ENCODE measurements around the gene TMEM108.
A peak's percentile ranks its signal among the peaks of the same experiment; 100 is the strongest.

TMEM108 gene

DNA sequence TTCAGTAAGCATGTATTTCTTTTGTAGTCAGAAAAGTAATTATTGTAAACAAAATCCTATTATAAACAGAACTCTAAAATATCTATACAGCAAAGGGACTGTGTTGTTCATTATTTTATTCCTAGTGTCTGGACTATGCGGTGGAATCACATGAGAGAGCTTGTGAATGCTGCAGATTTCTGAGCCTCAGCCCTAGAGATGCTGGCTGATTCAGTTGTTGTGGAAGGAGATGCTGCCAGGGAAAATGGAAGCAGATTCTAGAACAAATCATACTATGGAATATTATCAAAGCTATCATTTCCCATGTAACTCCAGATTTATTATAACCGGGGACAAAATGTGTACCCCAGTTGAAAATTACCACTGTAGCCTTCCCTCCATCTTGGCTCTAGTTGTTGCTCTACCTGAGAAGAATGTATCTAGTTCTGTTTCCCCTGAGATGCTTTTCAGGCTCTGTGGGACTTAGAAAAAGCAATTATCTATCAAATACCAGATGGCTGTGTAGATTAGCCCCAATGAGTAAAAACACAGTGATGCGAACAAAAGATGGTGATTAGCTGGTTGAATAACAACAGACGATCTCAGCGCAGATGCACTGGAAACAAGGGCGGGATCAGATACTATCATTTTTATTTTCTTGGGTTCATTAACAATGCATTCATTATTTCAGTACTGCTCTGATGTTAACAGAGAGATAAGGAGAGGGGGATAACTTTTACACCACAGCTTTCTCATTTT, 131.3 kb downstream of the TMEM108 start:
- DNase-seq, result no peak

DNA sequence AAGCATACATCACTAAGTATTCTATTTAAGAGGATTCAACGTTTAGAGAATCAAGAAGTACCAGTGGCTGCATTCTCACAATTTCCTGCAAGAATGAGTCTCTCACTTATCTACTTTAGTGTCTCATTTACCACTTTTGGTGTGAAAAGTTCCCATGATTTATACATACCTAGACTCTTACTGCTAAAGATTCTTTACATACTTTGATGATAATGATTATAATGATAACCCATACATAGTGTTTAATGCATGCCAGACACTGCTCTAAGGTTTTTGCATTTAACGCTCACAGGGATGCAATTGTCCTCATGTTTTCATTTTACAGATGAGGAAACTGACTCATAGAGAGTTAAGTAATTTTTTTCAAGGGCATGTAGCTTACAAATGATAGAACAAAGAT, 133.6 kb downstream of the TMEM108 start:
- DNase-seq, result no peak

DNA sequence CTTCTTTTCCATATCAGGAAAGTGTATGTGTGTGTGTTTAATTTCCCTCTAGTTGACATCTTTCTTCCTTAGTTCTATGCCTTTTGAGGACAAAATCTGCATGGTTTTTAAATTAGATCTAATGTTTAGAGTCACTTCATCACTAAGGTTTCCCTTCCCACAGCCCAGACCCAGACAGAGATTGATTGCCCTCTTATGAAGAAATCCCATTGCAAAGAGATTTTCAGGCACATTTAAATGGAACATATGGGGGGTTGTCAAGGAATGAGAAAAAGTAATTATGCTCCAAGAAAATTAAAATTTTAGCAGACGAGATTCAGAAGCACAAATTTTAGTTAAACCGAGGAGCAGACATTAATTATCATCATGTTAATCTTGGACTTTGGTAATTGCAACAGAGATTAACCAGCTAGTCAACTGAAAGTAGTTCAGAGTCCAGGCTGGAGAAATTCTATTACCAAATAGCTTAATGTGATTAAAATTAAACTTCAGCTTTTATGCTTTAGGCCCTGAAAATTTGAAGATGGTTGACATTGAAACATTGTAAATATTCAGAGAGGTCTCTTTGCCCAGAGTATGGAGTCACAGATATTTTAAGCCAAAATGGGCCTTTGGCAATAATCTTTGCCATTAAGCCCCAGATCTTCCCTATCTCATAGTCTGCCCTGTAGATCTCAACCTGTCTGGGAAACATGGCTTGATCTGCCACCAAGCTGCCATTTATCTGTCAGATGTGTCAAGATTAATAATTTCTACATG, 143.4 kb downstream of the TMEM108 start:
- no peak for DNase-seq

DNA sequence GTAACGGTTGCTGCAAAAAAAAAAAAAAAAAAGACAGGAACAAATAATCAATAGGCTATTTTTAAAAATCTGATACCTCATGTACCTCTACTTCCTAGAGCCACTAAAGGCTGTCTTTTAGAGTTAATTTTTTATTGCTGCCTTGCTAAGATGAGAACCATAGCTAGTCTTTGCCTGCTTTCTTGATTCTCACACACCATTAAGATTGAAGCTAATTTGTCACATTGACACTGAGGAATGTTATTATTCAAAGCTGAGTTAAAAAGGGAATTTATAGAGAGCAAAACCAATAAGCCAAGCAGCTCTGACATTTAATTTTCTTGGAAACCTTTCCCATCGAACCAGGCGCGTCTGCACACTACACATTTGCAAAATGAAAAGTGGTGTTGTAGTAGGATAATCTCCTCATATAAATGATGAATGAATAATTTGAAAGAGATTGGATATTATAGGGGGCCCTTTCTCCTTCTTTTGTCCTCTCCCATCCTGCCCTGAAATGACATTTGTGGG, 149.7 kb downstream of the TMEM108 start:
- DNase-seq, result no peak

DNA sequence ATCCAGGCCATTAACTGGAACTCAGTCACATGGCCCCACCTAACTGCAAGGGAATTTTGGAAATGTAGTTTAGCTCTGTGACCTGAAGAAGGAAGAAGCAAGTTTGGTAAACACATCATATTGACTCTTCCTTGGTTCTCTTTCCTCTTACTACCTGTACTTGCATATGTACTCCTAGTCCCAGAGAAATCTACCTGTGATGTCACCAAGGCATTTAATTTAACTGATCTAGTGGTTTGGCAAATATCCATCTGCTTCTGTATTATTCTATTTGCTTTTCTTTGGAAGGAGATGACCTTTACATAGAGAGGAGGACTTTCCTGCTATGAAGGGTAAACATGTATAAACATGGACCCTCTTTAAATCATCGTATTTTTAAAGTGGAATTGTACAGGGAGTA, 150.8 kb downstream of the TMEM108 start:
- DNase-seq, result no peak

DNA sequence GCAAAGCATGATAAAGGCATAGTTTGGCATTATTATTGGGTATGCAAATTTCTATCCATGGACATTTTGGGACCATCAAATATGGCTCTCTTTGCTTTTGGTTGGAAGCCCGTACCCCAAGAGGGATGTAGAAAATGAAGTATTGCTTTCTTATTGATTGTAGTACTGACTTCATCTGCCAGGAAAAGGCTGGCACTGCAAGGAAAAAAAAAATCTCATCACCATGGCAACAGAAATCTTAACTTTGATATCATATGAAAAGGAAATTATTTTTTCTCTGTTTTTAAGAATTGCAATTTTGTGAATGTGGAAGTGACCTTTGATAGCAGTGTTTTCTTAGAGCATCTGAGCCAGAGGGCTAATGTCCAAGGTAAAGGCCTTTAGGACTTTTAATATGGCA, 151.7 kb downstream of the TMEM108 start:
- no peak for DNase-seq

DNA sequence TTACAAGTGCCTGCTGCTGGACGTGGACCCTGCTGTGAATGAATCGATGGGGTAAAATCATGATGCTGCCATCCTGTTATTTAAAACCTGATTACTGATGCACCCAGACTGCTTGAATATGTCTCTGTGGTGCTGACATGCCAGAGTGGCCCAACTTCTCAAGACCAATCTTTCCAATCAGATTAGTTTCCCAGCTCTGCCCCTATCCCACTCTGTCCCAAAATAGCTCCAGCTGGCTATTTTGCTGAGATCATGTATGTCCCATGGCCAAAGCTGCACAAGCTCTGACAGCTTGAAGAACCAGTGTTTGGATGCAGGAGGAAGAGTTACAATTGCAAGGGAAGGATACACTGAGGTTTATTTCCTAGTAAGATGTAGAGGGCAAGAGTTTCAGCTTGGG, 153.6 kb downstream of the TMEM108 start:
- DNase-seq, result no peak

DNA sequence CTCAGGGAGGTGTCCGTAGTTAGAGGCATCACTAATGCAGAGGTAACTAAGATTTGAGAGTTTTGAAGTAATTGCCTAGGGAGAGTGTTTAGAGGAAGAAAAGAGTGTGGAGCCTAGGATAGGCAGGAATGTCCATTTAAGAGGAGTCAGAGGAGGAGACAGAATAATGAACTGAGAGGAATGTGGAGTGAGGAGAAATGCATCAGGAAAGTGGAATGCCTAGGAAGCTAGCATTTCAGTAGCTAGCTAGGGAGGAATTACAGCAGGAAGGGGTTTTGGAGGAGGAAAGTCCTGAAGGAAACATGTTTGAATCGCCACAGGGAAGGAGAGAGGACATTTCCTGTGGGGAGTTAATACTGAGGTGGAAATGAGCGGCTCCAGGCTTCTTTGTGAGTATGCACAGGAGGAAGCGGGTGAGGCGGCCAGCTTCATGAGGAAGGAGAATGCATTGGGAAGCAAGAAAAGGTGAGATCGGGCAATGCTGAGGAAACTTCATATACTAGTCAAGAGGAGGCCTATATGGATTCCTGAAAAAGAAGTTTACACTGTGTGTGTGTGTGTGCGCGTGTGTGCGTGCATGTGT, 154.3 kb downstream of the TMEM108 start:
- no peak for DNase-seq

DNA sequence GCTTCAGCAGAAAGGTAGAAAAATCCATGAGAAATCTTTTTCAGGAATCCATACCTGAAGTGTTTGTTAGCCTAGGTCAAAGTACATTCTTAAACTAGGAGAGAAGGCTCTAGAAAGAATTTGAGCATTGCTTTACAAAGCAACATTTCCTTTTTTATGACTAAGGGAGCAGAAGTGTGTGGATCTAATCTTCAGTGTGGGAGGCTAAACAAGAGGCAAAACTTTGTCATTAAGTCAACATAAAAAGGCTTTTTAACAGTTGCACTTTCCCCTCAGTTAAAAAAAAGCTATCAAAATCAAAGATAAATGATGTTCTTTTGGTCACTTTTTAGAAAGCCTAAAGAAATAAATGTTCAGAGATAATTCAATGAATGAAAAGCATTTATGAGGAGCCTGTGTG, 154.8 kb downstream of the TMEM108 start:
- no peak for DNase-seq

DNA sequence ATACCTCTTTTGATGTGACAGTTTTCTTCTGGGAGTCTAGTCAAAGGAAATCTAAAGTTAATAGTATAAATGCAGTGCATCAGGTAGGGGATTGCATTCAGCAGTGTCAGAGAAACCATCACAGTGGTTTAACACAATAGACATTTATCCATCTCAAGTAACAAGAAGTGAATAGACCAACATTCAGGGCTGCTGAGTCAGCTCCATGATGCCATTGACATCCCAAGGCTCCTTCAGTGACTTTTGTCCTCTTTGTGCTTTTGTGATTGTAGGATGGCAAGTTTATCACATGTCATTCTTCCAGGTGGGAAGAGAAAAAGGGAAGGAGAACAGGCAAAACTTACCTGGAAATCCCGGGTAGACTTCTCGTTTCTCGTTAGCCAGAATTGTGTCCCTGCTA, 158.3 kb downstream of the TMEM108 start:
- no peak for DNase-seq

DNA sequence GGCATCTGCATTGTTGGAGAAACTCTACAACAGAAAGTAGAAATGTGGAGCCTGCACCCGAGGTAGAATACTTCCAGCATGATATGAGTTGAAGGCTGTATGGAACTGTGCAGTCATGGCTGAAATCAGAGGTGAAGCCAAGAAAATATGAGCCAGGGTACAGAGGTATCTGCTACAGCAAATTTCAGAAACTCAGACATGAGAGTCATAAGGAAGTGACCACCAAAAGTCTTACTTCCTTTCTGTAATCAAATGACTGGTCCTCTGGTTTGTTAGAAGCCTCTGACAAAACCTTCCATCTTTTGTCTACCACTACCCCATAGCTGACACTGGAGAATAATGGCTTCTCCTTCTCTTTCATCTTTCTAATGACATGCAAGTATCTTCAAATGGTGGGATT, 159.4 kb downstream of the TMEM108 start:
- DNase-seq, result no peak

DNA sequence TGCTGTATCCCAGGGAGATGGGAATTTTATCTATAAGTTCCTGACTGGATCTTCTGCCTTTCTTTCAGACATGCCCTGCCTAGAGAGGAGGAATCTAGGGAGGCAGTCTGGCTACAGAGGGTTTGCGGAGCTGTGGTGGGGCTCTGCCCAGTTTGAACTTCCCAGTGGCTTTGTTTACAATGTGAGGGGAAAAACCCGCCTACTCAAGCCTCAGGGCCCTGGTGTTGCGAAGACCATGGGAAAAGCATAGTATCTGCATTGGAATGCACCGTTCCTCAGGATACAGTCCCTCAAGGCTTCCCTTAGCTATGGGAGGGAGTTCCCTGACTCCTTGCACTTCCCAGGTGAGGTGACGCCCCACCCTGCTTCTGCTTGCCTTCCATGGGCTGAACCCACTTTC, 168.7 kb downstream of the TMEM108 start:
- no peak for DNase-seq

DNA sequence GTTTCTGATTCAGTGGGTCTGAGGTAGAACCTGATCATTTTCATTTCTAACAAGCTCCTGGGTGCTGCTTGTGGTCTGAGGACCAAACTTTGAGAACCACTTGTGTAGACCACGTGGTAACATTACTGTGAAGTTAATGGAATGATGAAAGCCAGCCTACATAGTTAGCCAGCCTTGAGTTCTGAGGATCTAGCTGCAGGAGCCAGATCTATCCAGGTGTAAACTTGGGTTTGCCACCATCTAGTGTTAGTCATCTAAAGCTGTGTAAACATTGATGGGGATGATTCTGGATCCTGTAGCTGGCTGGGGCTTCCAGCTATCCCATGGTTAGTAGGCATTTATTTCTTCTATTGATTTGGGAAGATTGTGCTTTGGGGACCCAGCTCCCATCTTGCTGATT, 170.0 kb downstream of the TMEM108 start:
- DNase-seq, result no peak

DNA sequence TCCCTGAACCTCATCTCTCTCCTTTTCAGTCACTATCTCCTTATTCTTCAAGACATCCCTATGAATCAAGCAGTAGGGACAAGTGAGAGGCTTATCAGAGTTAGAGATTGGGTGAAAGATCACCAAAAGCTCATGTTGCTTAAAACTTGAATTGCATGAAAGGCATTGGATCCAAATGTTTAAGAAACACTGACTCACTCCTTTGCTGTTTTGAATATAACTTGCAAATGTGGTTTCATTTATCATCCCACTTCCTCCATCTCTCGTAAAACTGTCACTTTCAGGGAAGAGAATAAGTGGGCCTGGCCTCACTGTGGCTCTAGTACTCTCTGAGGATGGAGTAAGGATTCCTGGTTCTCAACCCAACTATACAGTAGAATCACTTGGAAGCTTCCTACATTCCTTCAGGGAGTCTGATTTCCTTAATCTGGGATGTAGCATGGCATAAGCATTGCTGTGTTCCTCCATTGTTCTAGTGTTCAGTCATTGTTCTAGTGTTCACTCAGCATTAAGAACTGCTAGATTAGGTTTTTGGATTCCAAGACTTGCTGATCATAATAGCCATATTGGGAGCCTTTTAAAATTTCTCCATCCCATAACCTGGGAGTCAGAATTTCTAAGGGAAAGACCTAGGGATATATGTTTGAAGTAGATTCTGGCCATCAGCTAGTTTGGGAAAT, 171.8 kb downstream of the TMEM108 start:
- DNase-seq, result no peak

DNA sequence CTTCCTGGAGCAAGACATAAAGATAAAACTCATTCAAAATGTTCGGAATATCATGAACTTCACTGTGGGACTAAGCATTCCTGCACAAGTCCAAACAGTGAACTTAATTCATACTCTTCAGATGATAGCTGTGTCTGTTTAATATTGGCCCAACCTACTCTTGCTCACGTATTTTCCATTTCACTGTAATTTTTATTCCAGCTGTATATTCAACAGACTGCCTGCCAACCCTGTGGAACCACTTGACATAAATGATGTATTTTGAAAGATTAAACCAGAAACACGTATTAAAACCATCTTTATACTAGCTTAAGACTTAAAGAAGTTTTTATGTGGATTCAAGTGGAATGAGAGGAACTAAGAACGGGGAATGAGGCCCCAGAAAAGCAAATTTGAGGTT, 172.5 kb downstream of the TMEM108 start:
- DNase-seq, result no peak

DNA sequence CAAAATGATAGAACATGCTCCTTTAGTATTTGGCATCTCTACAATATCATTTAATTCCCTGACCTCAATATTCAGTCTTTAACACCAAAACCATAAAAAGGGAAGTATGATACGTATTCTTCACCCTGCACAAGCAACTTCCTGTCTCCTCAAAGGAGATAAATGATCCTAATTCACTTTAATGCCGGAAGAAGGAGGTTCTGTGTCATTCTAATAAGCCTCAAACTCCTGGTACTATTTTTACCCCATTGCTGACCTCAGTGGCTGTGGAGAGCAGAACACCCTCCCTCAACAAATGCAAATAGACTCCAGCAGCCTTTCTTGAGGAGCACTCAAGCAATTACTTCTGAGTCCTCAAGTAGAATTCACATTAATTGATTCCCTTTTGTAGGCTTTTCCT, 173.3 kb downstream of the TMEM108 start:
- DNase-seq, result no peak

DNA sequence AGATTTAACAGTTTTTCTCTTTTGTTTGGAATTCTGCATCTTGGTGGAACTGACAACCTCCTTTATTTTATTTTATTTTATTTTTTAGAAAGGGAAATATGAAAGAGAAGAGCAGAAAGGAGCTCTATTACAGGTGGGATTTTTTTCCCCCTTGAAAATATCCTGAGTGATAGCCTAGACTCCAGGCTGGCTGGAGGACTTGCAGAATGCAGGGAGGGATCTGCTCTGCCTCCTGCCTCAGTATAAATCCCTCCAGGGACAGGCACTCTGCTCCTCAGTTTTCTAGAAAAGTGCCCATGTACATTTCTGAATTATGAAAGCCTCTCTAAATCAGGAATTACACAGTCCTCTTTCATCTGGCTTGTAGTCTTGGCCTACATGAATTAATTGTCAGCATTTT, 173.7 kb downstream of the TMEM108 start:
- no peak for DNase-seq

DNA sequence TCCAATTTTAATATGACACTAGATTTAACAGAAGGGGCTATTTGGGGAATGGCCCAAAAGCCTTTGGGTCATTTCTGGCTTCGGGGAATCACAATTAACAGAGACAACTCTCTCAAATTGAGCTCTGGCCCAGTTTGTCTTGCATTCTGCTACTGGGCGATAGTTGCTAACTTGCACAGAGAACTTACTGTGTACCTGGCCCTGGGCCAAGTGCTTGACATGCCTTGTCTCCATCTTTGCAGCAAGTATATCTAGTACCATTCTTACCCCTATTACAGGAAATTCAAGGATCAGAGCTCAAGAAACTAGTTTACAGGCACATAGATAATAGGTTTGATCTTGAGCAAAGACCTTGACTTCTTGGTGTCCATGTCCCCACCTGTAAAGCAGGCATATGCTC, 175.7 kb downstream of the TMEM108 start:
- no peak for DNase-seq

DNA sequence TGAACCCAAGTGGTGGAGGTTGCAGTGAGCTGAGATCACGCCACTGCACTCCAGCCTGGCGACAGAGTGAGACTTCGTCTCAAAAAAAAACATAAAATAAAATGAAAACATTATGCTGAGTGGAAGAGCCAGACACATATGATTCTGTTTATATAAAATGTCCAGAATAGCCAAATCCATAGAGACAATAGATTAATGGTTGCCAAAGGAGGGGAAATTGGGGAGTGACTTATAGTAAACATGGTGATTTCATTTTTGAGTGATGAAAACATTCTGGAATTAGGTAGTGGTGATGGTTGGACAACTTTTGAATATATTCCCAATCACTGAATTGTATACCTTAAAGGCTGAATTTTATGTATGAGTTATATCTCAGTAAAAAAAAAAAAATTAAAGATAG, 189.6 kb downstream of the TMEM108 start:
- DNase-seq, result no peak

DNA sequence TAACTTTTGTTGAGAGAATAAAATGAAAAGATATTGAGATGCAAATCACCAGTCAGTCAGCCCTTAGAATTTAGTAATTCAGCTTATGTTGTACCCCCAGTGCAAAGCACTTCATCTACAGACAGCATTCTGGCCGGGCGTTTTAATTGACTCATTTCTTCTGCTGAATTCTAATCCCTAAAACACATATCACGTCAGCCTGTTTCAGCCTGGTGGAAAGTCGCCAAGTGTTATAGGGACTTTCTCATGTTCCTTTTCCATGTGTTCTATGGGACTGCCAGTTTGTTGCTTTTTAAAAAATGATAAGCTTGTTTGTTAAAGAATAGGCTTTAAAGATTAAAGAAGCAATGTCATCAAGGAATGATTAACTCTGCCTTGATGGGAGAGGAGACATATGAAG, 192.0 kb downstream of the TMEM108 start:
- peak; percentile 13 for DNase-seq

DNA sequence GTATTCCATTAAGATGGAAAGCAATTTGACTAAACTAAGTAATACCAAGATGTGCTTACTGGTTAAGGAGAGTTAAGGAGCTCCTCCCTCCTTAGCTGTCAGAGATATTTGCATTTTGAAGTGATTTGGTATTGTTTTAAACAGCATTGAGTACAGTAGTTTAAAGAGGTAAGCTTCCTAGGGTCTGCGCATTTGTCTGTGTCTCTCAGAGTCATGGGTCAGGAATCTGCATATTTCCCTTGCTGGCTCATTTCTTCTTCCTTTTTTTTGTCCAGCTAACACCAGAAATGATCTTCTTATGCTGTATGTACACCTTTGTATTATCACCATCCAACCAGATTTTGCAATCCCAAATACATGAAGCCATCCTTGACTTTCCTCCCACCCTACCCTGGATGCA, 198.7 kb downstream of the TMEM108 start:
- DNase-seq, result no peak

DNA sequence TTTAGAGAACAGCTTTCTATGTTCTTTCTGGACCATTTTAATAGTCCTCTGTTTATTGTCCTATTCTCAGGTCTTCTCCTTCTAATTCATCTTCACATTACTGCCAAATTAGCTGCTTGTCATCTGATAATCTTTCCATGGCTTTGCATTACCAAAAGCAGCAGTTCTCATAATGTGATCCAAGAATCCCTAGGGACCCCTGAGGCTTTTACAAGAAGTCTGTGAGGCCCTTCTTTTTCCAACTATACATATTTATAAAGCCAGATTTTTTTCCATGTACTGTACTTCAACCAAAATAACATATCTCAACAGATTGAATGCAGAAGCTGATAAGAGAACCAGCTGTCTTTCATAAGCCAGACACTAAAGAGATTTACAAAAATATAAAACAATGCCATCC, 199.2 kb downstream of the TMEM108 start:
- no peak for DNase-seq

DNA sequence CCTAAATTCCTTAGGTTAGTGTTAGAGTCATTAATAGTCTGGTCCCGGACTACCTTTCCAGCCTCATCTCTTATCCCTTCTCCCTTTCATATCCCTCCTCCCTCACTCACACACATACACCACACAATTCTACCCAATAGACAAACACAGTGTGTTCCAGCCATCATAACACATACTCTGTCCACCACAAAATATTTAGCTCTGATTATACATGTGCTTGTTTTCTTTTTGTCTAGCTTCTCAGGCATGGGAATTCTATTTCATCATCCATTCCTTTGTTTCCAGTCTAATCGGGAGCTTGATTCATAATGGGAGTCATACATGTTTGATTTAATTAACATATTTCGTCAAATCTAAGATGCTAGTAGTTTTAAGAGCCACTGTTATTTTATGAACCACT, 199.8 kb downstream of the TMEM108 start:
- no peak for DNase-seq

DNA sequence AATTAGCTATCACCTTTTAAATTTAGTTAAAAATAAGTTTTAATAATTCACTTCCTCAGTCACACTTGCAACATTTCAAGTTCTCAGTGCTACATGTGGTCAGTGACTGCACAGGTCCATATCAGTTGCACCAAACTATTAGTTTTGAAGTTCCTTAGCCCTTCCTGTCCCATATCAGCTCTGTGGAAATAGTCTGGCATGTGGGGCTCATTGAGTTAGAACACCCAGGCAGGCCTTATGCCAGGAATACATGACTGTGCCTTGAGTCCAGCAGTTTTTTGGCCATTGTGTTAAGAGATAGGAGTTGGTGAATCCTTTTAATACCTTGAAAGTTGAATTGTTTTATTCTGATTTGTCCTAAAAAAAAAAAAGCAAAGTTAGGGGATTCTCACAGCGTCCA, 207.9 kb downstream of the TMEM108 start:
- DNase-seq, result no peak
